Measurements from ENCODE around the gene CFAP100.

The CFAP100 gene

GRCh38 chr3:126432361-126433104 lies 37.8 kb downstream of the CFAP100 start:
- Histone ChIP-seq H3K4me3 (ENCODE audit: low read depth, low read length) (no peak overlapping the region), H3K27ac (ENCODE audit: extremely low read depth, low read depth, low read length) (no peak overlapping the region), H3K36me3 (ENCODE audit: control insufficient read depth in 2 of 2, insufficient read depth in 1 of 2, low read length in 2 of 2) (peaks cover 0 to 33% of the 10 kb centered on the region in 2 experiments; a peak in 1 of 3 replicates), H3K4me1 (ENCODE audit: control insufficient read depth, insufficient read depth, low read length) (no peaks in the 10 kb centered on the region), H3K9me3 (ENCODE audit: control insufficient read depth, insufficient read depth, low read depth, low read length) (no peaks in the 10 kb centered on the region)
- no peak for TF ChIP-seq ZNF561 (tag by site-specific recombination; IDR thresholded peaks at IDR 0.05; ENCODE audit: borderline replicate concordance)
- TF ChIP-seq ZNF692 (tag by site-specific recombination; IDR thresholded peaks at IDR 0.05) = no peak
- no peak for TF ChIP-seq ZNF138 (tag by site-specific recombination; IDR thresholded peaks at IDR 0.05; ENCODE audit: borderline replicate concordance)
- no peak for TF ChIP-seq ZNF274 (IDR thresholded peaks at IDR 0.05; ENCODE audit: low read length)
- no peak for TF ChIP-seq ZNF274 (tag by site-specific recombination; IDR thresholded peaks at IDR 0.05; ENCODE audit: borderline replicate concordance)
- TF ChIP-seq ZNF785 (tag by site-specific recombination; IDR thresholded peaks at IDR 0.05) = no peak
- no peak for TF ChIP-seq PRDM2 (tag by site-specific recombination; IDR thresholded peaks at IDR 0.05; ENCODE audit: borderline replicate concordance)
- TF ChIP-seq AEBP2 (tag by site-specific recombination; IDR thresholded peaks at IDR 0.05; ENCODE audit: borderline replicate concordance) = no peak
- TF ChIP-seq REST (tag by site-specific recombination; IDR thresholded peaks at IDR 0.05) = no peak
- no peak for TF ChIP-seq ZNF341 (tag by site-specific recombination; IDR thresholded peaks at IDR 0.05; ENCODE audit: low read depth)
- no peak for TF ChIP-seq ZNF473 (tag by site-specific recombination; IDR thresholded peaks at IDR 0.05)
- TF ChIP-seq ZFP37 (tag by site-specific recombination; IDR thresholded peaks at IDR 0.05) = no peak
- TF ChIP-seq ZBTB48 (tag by site-specific recombination; IDR thresholded peaks at IDR 0.05) = no peak
- no peak for TF ChIP-seq ZNF366 (tag by site-specific recombination; conservative IDR thresholded peaks at IDR 0.05)
- no peak for TF ChIP-seq ZNF621 (tag by site-specific recombination; IDR thresholded peaks at IDR 0.05)
- TF ChIP-seq ZNF155 (tag by site-specific recombination; IDR thresholded peaks at IDR 0.05) = no peak
- TF ChIP-seq OVOL3 (tag by site-specific recombination; IDR thresholded peaks at IDR 0.05) = no peak
- POLR2A ChIA-PET = no interaction called here
- CTCF ChIA-PET = no interaction called here
